GM19240 (cell line): ENCODE data around the gene RNU6-1.

Experiments used
- DNase-seq: peaks from one replicate; pipeline ENCODE4 v3.0.0; 2011; ENCODE audit warnings: low spot score; ENCODE audit not compliant: insufficient read length

RNU6-1 gene

GRCh38 chr15:67859331-67859946 is 19.6 kb upstream of the RNU6-1 start:
- DNase-seq, result no peak

GRCh38 chr15:67857220-67857619 is 17.4 kb upstream of the RNU6-1 start:
- no peak for DNase-seq

- no peak for DNase-seq
Measured at GRCh38 chr15:67855842-67856241, 16.0 kb upstream of the RNU6-1 start.

- DNase-seq, result no peak
Measured at GRCh38 chr15:67854358-67854757, 14.5 kb upstream of the RNU6-1 start.

GRCh38 chr15:67853454-67853853 is 13.6 kb upstream of the RNU6-1 start:
- DNase-seq, result no peak

- no peak for DNase-seq
Measured at GRCh38 chr15:67852418-67852817, 12.6 kb upstream of the RNU6-1 start.

- no peak for DNase-seq
Measured at GRCh38 chr15:67850994-67851571, 11.2 kb upstream of the RNU6-1 start.

GRCh38 chr15:67850336-67850735 is 10.5 kb upstream of the RNU6-1 start:
- DNase-seq, result no peak

GRCh38 chr15:67849538-67849937 is 9.7 kb upstream of the RNU6-1 start:
- no peak for DNase-seq

- no peak for DNase-seq
Measured at GRCh38 chr15:67845974-67846373, 6.1 kb upstream of the RNU6-1 start.

- DNase-seq, result no peak
Measured at GRCh38 chr15:67843571-67844387, 3.9 kb upstream of the RNU6-1 start.

- DNase-seq, result no peak
Measured at GRCh38 chr15:67843092-67843501, 3.3 kb upstream of the RNU6-1 start.

- no peak for DNase-seq
Measured at GRCh38 chr15:67841513-67841762, 1.6 kb upstream of the RNU6-1 start.

- no peak for DNase-seq
Measured at GRCh38 chr15:67840749-67841512, 1.1 kb upstream of the RNU6-1 start.

GRCh38 chr15:67839499-67839928 is 331 bp downstream of the RNU6-1 start:
- no peak for DNase-seq

GRCh38 chr15:67838789-67839332 is 984 bp downstream of the RNU6-1 start:
- no peak for DNase-seq

- DNase-seq, result no peak
Measured at GRCh38 chr15:67836955-67837354, 2.9 kb downstream of the RNU6-1 start.

- no peak for DNase-seq
Measured at GRCh38 chr15:67836477-67836876, 3.4 kb downstream of the RNU6-1 start.

- no peak for DNase-seq
Measured at GRCh38 chr15:67836134-67836455, 3.8 kb downstream of the RNU6-1 start.

- DNase-seq, result no peak
Measured at GRCh38 chr15:67835297-67836133, 4.3 kb downstream of the RNU6-1 start.
